GM18873 (cell line): ENCODE results near the gene RNF215.
"Not testable (repeated sequence)": the region's sequence is repeated elsewhere in the genome, so short reads cannot be mapped to it uniquely, and the experiment has no call there.

Source experiments
- ATAC-seq: cut with Tn5 transposase; IDR thresholded peaks from one replicate; pipeline ENCODE4 v1.9.1; 2021; ENCODE audit warnings: mild to moderate bottlenecking, moderate library complexity, moderate number of reproducible peaks; ENCODE audit not compliant: unreplicated experiment, low FRiP score

Gene RNF215

DNA sequence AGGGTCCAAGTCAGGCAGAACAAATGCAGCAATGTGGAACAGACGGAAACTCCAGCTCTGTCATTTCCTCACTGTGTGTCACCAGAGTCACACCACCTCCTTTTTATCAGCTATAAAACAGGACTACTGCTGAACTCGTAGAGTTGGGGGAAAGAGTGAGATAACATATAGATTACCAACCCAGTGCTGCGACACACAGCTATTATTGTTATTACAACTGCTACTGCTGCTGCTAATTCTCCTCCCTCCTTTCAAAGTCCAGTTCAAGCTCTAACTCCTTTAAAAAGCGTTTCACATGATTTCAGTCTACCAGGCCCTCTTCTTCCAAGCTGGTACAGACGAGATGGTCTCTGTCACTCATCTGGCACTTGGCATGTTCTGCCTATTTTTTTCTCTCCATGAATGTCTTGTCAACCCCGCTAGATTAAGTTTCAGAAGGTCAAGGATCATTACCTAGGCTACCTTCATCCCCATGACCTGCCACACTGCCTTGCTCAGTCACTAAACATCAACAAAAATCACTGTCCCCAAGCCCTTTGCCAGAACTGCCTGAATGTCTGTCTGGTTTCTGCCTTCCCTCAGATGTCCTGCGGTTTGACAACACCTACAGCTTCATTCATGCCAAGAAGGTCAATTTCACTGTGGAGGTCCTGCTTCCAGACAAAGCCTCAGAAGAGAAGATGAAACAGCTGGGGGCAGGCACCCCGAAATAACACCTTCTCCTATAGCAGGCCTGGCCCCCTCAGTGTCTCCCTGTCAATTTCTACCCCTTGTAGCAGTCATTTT lies 34.7 kb upstream of the RNF215 start:
- no peak for ATAC-seq

DNA sequence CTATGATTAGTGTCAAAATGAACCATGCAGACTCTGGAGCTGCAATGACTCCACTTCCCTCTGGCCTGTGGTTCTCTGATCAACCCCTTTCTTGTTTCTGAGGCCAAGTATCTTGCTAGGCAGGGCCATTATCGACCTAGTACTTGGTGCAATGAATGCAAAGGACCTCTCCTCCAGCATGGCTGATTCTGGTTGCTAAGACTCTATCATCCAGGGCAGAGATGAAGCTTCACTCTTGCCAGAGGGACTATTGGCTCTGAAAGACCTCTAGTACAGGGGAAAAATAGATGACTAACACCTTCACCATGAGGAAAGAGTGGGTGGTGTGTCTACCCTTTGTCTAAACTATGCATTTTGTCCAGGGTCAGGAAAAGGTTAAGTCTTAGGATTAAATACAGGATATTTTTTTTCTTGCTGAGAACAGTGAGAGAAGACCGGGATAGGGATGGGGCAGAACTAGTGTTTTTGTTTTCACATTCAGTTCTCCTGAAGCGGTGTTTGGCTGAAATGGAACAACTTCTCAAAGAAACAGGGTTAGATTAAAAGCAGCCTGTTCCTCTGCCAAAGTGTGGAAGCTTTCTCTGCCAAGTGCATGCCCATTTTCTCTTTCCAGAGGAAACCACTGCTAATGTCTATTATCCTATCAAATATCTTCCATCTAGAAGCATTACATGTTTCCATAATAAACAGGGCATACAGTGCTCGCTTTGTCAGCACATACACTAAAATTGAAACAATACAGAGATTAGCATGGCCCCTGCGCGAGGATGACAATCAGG lies 33.3 kb upstream of the RNF215 start:
- no peak for ATAC-seq

DNA sequence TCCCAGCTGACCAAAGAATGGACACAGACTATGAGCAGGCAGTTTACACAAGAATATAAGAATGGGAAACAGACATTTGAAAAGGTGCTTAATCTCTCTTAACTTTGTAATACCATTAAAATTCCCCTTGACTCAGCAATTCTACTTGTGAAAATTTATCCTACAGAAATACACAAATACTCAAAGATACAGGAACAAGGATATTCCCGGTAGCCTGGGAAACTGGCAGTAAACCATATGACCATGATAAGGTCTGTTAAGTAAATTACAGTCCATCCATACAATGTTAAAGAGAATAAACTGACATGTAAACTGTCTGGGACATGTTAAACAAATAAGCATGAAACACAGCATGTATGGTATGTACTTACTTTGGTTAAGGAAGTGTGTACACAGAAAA lies 29.6 kb upstream of the RNF215 start:
- ATAC-seq: no peak

DNA sequence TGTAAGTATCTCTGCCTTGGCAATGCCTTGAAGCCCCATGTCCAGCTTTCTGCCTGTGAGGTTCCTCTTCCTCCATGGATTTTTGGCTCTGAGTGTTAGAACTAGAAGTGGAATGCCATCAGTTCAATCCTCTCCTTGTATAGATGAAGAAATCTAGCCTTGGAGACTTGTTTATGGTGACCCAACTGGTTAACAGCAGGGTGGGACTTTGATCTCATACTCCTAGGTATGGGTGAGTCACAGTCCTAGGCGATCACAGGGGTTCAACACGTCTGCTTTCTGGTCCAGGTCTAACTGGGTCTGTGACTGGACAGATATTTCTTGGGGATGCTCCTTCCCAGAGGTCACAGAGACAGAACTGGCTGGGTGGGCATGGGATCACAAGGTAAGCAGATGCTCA lies 29.2 kb upstream of the RNF215 start:
- ATAC-seq: no peak

DNA sequence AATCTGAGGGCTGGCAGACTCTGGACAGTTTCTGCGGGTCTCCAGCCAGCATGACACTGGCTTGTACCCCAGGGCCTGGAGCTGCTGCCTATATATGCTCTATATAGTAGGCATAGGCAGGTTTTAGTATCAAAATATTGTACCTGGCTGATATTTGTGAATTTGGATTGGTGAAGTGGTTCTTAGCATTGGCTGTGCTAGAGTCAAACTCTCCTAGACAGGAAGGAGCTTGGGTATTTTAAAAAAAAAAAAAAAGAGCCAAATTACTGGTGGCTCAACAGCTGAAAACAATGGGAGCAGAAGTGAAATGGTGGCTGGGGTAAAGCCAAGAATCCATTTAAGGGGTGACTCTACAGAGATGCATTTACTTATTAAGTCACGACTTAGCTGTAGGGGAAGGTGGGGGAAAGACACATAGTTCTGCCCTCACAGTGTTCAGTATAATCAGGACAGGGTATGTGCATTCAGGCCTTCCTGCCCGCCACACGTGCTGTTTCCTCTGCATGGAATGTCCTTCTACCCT lies 27.4 kb upstream of the RNF215 start:
- no peak for ATAC-seq

DNA sequence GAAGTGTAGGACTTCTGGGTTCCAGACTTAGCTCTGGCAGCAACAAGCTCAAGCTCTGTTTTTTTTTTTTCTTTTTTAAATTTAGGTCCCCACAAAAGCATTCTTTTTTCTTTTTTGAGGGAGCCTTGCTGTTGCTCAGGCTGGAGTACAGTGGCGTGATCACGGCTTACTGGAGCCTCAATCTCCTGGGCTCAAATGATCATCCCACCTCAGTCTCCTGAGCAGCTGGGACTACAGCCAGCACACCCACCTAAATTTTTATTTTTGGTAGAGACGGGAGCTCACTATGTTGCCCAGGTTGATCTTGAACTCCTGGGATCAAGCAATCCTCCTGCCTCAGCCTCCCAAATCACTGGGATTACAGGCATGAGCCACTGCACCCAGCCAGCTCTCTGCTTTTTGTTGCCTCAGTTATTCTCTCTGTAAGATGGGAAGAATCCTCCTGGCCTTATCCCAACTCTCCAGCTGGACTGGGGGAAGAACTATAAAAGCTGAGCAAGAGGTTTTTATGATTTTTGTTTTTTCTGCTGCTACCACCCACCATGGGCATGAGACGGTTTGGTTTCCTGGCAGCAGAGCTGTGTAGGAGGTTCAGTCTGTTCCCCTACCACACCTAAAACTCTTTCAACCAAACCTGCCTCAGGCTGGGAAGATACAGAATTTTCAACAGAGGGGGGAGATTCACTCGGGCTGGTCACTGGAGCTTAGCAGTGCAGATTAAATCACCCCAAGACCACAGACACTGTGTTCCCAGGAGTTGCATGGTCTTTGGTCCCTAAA lies 26.7 kb upstream of the RNF215 start:
- ATAC-seq: no peak

DNA sequence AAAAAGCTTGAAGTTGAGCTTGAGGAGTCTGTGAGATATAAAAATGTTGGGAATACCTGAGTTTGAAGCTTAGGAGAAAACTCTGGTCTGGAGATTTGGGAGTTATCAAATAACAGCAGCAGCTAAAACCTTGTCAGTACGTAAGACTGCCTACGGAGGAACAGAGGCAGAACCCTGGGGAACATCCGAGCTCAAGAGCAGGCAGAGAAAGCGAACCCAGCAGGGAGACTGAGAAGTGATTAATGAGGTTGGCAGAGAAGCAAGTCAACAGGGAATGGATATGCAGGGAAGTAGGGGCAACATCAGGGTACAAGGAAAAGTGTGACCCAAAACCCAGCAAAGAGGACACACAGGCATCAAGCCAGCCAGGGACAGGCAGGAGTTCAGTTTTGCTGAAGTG lies 25.8 kb upstream of the RNF215 start:
- ATAC-seq: no peak

DNA sequence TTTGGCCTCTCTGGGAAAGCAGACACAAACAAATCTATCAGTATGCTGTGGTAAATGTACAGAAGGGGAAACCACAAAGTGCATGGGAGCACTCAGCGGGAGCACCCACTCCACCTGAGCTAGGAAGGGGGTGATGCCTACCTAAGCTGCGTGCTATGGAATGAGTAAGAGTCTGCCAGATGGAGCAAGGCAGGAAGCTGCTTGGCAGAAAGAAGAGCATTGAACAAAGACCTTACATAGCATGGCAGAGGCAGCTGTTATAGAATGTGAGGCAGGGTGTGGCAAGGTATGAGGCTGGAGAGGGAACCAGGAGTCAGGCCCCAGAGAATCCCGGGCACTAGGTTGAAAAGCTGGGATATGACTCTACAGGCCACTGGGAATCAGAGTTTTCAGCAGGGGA lies 24.6 kb upstream of the RNF215 start:
- no peak for ATAC-seq

DNA sequence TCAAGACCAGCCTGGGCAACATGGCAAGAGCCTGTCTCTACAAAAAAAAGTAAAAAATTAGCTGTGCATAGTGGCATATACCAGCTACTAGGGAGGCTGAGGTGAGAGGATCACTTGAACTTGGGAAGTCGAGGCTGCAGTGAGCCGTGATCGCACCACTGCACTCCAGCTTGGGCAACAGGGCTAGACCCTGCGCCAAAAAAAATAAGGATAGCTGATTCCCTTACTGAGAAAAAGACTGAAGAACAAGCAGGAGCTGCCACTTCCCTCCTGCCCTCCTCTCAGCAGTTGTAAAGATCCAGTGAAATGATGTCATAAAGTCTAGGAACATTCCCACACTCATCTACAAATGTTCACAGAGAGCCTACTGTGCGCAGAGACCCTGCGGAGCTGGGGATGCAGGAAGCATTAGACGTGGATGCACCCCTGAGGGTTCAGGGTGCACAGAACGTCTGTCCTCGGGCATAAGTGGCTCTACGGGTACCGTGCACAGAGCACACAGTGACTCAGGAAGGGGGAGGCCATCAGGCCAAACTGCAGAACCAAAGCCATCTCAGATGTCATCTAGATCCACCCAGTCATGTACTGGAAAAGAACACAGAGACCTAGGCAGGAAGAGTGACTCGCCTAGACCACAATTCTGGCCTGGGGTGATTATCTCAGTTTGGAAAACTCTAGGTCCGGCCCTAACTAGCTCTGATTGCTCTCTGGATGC lies 21.3 kb upstream of the RNF215 start:
- no peak for ATAC-seq

DNA sequence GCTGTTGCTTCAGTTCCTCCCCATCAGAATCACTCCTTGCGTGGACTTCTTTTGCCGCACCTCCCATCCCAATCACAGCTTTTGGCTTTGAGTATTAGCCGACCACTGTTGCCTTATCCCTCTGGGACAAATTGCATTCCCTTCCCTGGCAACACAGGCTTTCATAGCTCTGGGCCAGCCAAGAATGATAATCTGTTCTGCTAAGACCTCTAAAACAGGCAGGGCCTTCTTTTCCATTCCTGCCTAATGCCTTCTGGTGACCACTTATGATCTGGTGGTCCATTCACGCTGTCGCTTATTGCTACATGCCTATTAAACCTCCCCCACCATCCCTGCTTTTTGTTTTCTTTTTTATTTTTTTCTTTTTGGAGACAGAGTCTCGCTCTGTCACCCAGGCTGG lies 19.2 kb upstream of the RNF215 start:
- no peak for ATAC-seq

DNA sequence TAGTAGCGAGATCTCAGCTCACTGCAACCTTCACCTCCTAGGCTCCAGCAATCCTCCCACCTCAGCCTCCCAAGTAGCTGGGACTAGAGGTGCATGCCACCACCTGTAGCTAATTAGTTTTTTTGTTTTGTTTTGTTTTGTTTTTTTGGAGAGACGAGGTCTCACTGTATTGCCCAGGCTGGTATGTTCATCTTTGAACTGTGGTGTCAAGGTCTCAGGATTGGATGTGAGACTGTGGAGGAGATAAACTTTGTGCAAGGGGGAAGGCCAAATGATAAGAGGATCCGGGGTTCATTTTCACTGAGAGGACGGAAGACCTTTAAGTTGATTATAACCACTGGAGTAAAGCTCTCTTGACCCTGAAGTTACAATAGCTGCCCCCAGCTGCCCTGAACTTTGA lies 18.5 kb upstream of the RNF215 start:
- ATAC-seq: no peak

DNA sequence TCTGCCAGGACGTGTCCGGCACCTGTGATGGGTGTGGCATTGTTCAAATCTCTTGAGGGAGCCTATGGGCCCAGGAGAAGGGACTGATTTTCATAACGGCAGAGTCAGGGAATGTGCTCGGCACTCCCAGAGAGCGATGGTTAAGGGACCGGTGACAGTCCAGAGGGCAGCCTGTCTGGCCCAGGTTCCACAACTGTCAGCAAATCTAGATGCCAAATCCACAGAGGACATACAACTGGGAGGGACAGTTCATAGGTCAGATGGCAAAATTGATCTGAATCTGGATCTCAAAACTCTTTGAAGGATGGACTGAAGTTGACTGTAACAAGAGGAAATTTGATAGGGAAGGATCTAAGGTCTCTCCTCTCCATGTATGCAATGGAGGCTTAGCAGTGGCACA lies 17.1 kb upstream of the RNF215 start:
- ATAC-seq: no peak

DNA sequence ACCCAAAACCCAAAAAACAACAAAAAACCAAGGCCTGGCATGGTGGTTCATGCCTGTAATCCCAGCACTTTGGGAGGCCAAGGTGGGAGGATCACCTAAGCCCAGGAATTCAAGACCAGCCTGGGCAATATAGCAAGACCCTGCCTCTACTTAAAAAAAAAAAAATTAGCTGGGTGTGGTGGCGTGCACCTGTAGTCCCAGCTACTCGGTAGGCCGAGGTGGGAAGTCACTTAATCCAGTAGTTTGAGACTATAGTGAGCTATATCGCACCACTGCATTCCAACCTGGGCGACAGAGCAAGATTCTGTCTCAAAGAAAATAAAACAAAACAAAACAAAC lies 15.5 kb upstream of the RNF215 start:
- ATAC-seq: not testable (repeated sequence)

DNA sequence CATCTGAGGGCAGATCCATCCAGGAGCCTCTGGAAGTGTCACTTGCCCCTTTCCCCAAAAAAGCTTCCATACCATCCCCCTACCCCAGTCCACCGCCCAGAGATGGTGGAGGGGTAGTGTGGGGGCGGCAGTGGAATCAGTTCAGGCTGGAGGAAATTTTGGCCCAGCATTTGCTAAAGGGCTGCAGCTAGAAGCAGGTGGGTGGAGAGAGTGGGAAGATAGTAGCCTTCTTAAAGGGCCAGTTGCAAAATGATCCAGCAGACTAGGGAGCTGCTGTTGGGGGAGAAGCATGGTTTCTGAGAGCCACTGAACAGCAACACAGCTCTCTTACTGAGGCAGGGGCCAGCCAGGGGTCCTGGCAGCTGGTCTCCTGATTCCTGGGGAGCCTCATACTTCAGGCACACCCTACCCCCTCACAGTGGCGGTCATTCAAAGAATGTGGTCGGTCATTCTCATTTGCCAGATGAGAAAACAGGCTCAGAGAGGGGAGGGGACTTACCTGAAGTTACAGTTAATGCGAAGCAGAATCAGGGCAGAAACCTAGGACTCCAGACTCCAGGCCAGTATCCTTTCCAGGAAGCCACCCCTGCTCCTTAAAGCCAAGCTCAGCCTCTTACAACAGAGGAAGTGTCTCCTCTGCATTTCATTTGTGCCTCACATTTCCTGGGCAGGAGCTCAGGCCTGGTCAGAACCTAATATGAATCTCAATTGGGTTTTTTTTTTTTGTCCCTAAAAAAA lies 15.0 kb upstream of the RNF215 start:
- no peak for ATAC-seq

DNA sequence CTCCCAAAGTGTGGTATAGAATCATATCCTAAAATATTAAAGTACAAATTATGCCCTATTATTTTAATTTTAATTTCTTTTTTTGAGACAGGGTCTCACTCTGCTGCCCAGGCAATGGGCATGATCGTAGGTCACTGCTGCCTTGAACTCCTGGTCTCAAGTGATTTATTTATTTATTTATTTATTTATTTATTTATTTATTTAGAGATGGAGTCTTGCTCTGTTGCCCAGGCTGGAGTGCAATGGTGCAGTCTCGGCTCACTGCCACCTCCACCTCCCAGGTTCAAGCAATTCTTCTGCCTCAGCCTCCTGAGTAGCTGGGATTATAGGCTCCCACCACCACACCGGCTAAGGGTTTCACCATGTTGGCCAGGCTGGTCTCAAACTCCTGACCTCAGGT lies 13.8 kb upstream of the RNF215 start:
- not testable (repeated sequence) for ATAC-seq

DNA sequence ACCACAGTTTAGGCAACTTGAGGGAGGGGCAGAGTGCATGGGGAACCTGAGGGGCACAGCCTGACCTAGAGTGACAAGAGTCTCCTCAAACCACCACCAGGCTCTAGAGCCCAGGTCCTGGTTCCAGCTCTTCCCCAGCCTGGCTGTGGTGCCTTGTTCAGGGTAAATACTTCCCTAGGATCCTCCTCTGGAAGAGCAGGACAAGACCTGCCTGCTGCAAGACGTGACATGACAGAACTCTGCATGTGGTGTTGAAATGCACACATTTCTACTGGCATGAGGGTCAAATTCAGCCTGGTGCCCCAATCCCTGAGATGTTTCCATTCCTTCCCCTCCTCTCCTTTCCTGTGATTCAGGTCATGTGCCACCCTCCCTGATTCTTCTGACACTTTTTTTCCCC lies 12.9 kb upstream of the RNF215 start:
- no peak for ATAC-seq

DNA sequence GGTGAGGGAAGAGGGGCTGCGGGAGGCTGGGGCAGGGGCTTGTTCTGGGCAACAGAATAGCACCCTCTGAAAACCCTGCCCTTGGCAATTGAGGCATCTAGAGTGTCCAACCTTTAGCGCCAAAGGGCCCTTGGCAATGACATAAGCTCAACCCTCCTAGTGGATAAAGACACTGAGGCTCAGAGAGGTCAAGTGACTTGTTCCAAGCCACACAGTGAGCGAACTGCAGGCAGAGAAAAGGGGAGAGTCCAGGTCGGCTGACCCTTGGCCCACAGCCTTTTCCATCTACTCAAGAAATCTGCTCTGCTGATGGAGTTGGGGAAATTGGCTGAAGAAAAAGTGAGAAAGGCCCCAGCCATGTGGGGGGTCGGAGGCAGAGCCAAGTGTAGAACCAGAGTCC lies 12.5 kb upstream of the RNF215 start:
- no peak for ATAC-seq

DNA sequence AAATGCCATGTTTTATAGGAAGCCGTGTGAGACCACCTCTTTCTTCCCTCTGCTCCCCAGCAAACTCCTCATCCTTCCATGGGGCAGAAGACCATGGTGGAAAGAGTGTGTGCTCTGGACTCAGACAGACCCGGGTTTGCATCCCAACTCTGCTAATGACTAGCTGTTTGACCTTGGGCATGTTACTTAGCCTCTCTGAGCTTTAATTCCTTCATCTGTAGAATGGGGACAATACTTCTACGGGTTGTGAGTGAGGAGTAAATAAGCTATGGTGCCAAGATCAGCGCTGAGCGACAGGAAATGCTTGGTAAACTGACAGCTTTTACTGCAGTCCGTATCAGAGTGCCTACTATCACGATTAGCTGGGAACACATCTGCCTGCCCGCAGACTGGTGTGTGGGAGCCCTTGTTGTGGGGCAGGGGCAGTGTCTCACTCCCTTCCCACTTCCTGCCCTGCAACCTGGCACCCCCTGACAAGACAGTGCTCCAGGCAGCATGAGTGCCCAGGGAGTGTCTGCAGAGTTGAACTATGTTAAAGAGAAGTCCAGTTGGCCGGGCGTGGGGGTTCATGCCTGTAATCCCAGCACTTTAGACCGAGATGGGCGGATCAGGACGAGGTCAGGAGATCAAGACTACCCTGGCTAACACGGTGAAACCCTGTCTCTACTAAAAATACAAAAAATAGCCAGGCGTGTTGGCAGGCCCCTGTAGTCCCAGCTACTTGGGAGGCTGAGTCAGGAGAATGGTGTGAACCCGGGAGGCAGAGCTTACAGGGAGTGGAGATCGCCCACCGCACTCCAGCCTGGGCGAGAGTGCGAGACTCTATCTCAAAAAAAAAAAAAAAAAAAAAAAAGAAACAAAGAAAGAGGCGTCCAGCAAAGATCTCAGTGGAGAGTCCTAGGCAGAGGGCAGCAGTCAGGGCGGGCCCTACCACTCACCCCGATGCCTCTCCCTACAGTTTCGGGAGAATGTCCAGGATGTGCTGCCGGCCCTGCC lies 11.8 kb upstream of the RNF215 start:
- ATAC-seq: no peak
